ENCODE results near the gene DGKE. TPM values are rescaled to one million over a fixed set of nuclear protein-coding genes. Genes with fewer than 3 reads are reported as not detected.

The DGKE gene
- total and polyA plus RNA-seq, 2 of the 8 experiments (the other 6 are each of a cell fraction or from before 2014, with no cell fraction given): 1.7 to 7.4 TPM

DNA sequence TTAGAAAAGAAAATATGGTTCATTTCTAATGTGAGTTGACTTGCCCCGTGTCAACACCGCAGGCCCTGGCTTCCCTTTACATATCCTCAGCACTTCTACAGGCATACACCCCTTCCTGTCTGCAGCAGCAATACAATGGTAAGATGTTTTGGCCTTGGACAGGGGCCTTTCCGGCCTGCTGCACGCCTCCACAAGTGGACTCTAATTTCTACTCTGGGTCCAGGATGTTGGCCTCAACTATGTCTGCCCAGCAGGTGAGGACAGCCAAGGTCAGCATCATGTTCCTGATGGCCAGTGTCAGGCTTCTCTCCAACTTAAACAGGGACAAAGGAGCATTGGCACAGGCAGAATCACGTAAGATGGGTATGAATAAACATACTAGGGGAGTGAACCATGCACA is 11.2 kb upstream of the DGKE start:
- Histone ChIP-seq H2AK5ac (ENCODE audit: low read depth, low read length) (no peak overlapping the region), H2AFZ (ENCODE audit: low read length) (no peak overlapping the region), H4K20me1 (replicated peaks in 1 of 2; ENCODE audit: control insufficient read depth in 1 of 2, insufficient read depth in 2 of 2, low read length in 2 of 2) (no peaks in the 10 kb centered on the region), H3K18ac (ENCODE audit: extremely low read depth, low read length) (no peak overlapping the region), H4K8ac (ENCODE audit: extremely low read depth, insufficient read depth, low read length) (no peak overlapping the region), H3K56ac (replicated peaks; ENCODE audit: insufficient read length, low read depth, low read length) (no peak overlapping the region), H3K27me3 (replicated peaks in 1 of 4; ENCODE audit: control insufficient read depth in 3 of 4, extremely low read depth in 1 of 4, insufficient read depth in 3 of 4, low read length in 3 of 4) (no peaks in the 10 kb centered on the region), H3K27ac (ENCODE audit: low read depth, low read length) (no peak overlapping the region), H2BK12ac (ENCODE audit: low read depth, low read length) (no peak overlapping the region), H3K23ac (ENCODE audit: insufficient read length) (no peak overlapping the region), H3K4ac (replicated peaks; ENCODE audit: insufficient read length, low read depth, low read length) (no peak overlapping the region), H2BK15ac (ENCODE audit: low read length) (no peak overlapping the region), H3K4me2 (ENCODE audit: insufficient read depth in 1 of 2, low read depth in 2 of 2, low read length in 2 of 2) (no peak overlapping the region), H3K4me1 (replicated peaks in 1 of 4; ENCODE audit: control insufficient read depth in 3 of 4, insufficient read depth in 4 of 4, low read length in 3 of 4) (no peaks in the 10 kb centered on the region), H3K9me3 (ENCODE audit: insufficient read depth in 2 of 2, low read depth in 1 of 2, low read length in 1 of 2) (no peaks in the 10 kb centered on the region), H2BK120ac (replicated peaks; ENCODE audit: low read depth, low read length) (no peak overlapping the region), H3K9ac (replicated peaks in 1 of 4; ENCODE audit: extremely low read depth in 1 of 4, low read depth in 3 of 4, low read length in 3 of 4) (no peak overlapping the region), H3K23me2 (ENCODE audit: low read depth, low read length) (no peaks in the 10 kb centered on the region), H2BK5ac (ENCODE audit: low read depth, low read length) (no peak overlapping the region), H3K36me3 (ENCODE audit: control insufficient read depth in 2 of 4, insufficient read depth in 4 of 4, low read length in 3 of 4) (no peaks in the 10 kb centered on the region), H2BK20ac (ENCODE audit: low read length) (no peak overlapping the region), H3K79me1 (ENCODE audit: low read depth, low read length) (no peaks in the 10 kb centered on the region), H4K91ac (replicated peaks; ENCODE audit: insufficient read length, low read length) (no peak overlapping the region), H4K5ac (ENCODE audit: insufficient read length, low read depth, low read length) (no peak overlapping the region), H3K14ac (ENCODE audit: insufficient read length) (no peak overlapping the region), H3K79me2 (ENCODE audit: control insufficient read depth in 1 of 2, insufficient read depth in 2 of 2, low read length in 2 of 2) (no peaks in the 10 kb centered on the region), H3K4me3 (ENCODE audit: extremely low read depth in 1 of 4, insufficient read depth in 2 of 4, low read depth in 3 of 4, low read length in 4 of 4) (no peak overlapping the region)
- DNase-seq (ENCODE audit: low read depth in 1 of 2, low spot score in 2 of 2) (no peak), FAIRE-seq (no peak)
- ChIA-PET CTCF (ENCODE audit: partially characterized antibody) (interaction anchor here (1.0 to 4.0 kb wide), 4 partner anchors 100 to 147 kb away, joined by 3 to 18 read pairs (median 5); no protein-coding TSS in a partner anchor), POLR2A (ENCODE audit: partially characterized antibody) (no interaction called here)
- TF ChIP-seq MAX (IDR thresholded peaks at IDR 0.05): no peak
- TF ChIP-seq CBX8 (IDR thresholded peaks at IDR 0.05; ENCODE audit: borderline replicate concordance, low read depth, low read length): no peak
- no peak for TF ChIP-seq CTBP2 (IDR thresholded peaks at IDR 0.05; ENCODE audit: borderline replicate concordance, insufficient read depth, insufficient read length, low read length)
- TF ChIP-seq JUN (IDR thresholded peaks at IDR 0.05; ENCODE audit: low read depth, low read length): no peak
- no peak for TF ChIP-seq GTF2F1 (IDR thresholded peaks at IDR 0.05; ENCODE audit: borderline replicate concordance, low read depth, low read length)
- TF ChIP-seq CHD1 (IDR thresholded peaks at IDR 0.05; ENCODE audit: low read depth, low read length): no peak
- TF ChIP-seq SUZ12 (IDR thresholded peaks at IDR 0.05; ENCODE audit: low read length): no peak
- no peak for TF ChIP-seq RNF2 (IDR thresholded peaks at IDR 0.05; ENCODE audit: borderline replicate concordance, low read depth, low read length, missing control alignments, poor library complexity, severe bottlenecking)
- no peak for TF ChIP-seq TAF1 (IDR thresholded peaks at IDR 0.05; ENCODE audit: low read depth, low read length)
- no peak for TF ChIP-seq GABPA (IDR thresholded peaks at IDR 0.05; ENCODE audit: borderline replicate concordance, insufficient read depth, low read length)
- WGBS, 2 experiments (ENCODE audit: extremely low coverage in 1 of 2, insufficient coverage in 1 of 2, insufficient read length in 1 of 2, insufficient replicate concordance in 2 of 2, low coverage in 1 of 2, low lambda C conversion rate in 2 of 2, missing lambda C conversion rate in 1 of 2): 91% methylated on average over 5 of the region's 5 CpGs; no CpG with 5 or more reads in 1 of the 2 experiments
